ENCODE measurements around the gene EN2. TPM values are rescaled to one million over a fixed set of nuclear protein-coding genes. Genes with fewer than 3 reads are reported as not detected.

The EN2 gene
- total and polyA plus RNA-seq, 2 experiments from 2014 or later: 0.24 TPM; not detected in 1

- WGBS (ENCODE audit: low lambda C conversion rate, missing lambda C conversion rate): 86% methylated on average over 13 of the region's 13 CpGs
- DNase-seq (ENCODE audit: low spot score): no peak
- Histone ChIP-seq H3K27ac (no peak overlapping the region), H3K4me3 (no peak overlapping the region), H3K9me2 (replicated peaks; ENCODE audit: insufficient read depth) (no peaks in the 10 kb centered on the region), H3K9me3 (ENCODE audit: low read depth) (no peaks in the 10 kb centered on the region), H3K27me3 (peaks cover 60% of the 10 kb centered on the region), H4K20me1 (ENCODE audit: insufficient read depth, poor library complexity, severe bottlenecking) (no peaks in the 10 kb centered on the region), H3K36me3 (replicated peaks; ENCODE audit: insufficient read depth, low read depth) (no peaks in the 10 kb centered on the region), H3K79me2 (no peaks in the 10 kb centered on the region), H3K4me1 (ENCODE audit: insufficient read depth) (peaks cover under 1% of the 10 kb centered on the region), H3K4me2 (no peak overlapping the region), H2AFZ (no peak overlapping the region)
- TF ChIP-seq EZH2phosphoT487 (IDR thresholded peaks at IDR 0.05; ENCODE audit: low read depth, severe bottlenecking, unreplicated experiment) (no peak), CTCF (IDR thresholded peaks at IDR 0.05; ENCODE audit: poor library complexity) (no peak), EZH2 (IDR thresholded peaks at IDR 0.05; ENCODE audit: borderline replicate concordance) (no peak)
Observed at GRCh38 chr7:155495440-155496248, 37.7 kb downstream of the EN2 start.

- Histone ChIP-seq H3K9me3 (ENCODE audit: low read depth) (no peaks in the 10 kb centered on the region), H3K4me2 (no peak overlapping the region), H3K27me3 (peaks cover 61% of the 10 kb centered on the region), H3K4me3 (no peak overlapping the region), H3K79me2 (no peaks in the 10 kb centered on the region), H3K27ac (no peak overlapping the region), H4K20me1 (ENCODE audit: insufficient read depth, poor library complexity, severe bottlenecking) (no peaks in the 10 kb centered on the region), H2AFZ (no peak overlapping the region), H3K4me1 (ENCODE audit: insufficient read depth) (no peaks in the 10 kb centered on the region), H3K9me2 (replicated peaks; ENCODE audit: insufficient read depth) (no peaks in the 10 kb centered on the region), H3K36me3 (replicated peaks; ENCODE audit: insufficient read depth, low read depth) (no peaks in the 10 kb centered on the region)
- peak; percentile 38 for DNase-seq (ENCODE audit: low spot score)
- WGBS (ENCODE audit: low lambda C conversion rate, missing lambda C conversion rate): 93% methylated on average over 18 of the region's 23 CpGs
- TF ChIP-seq EZH2 (IDR thresholded peaks at IDR 0.05; ENCODE audit: borderline replicate concordance) (no peak), CTCF (IDR thresholded peaks at IDR 0.05; ENCODE audit: poor library complexity) (no peak), EZH2phosphoT487 (IDR thresholded peaks at IDR 0.05; ENCODE audit: low read depth, severe bottlenecking, unreplicated experiment) (no peak)
Observed at GRCh38 chr7:155496267-155497005, 38.5 kb downstream of the EN2 start.

- TF ChIP-seq EZH2 (IDR thresholded peaks at IDR 0.05; ENCODE audit: borderline replicate concordance) (no peak), EZH2phosphoT487 (IDR thresholded peaks at IDR 0.05; ENCODE audit: low read depth, severe bottlenecking, unreplicated experiment) (no peak), CTCF (IDR thresholded peaks at IDR 0.05; ENCODE audit: poor library complexity) (no peak)
- Histone ChIP-seq H3K4me3 (no peak overlapping the region), H3K4me1 (ENCODE audit: insufficient read depth) (no peaks in the 10 kb centered on the region), H2AFZ (no peak overlapping the region), H3K9me3 (ENCODE audit: low read depth) (no peaks in the 10 kb centered on the region), H3K27ac (no peak overlapping the region), H4K20me1 (ENCODE audit: insufficient read depth, poor library complexity, severe bottlenecking) (no peaks in the 10 kb centered on the region), H3K79me2 (no peaks in the 10 kb centered on the region), H3K4me2 (no peak overlapping the region), H3K9me2 (replicated peaks; ENCODE audit: insufficient read depth) (no peaks in the 10 kb centered on the region), H3K36me3 (replicated peaks; ENCODE audit: insufficient read depth, low read depth) (no peaks in the 10 kb centered on the region), H3K27me3 (peaks cover 61% of the 10 kb centered on the region)
- 79% methylated on average over 25 of the region's 26 CpGs for WGBS (ENCODE audit: low lambda C conversion rate, missing lambda C conversion rate)
- DNase-seq (ENCODE audit: low spot score): peak; percentile 49
Observed at GRCh38 chr7:155497149-155497901, 39.4 kb downstream of the EN2 start.

All from hepatocyte (in vitro differentiated cells).